GM19438 (cell line): Measurements from ENCODE around the gene MINPP1.
A peak's percentile ranks its signal among the peaks of the same experiment; 100 is the strongest.

Experiments
- ATAC-seq: cut with Tn5 transposase; IDR thresholded peaks from one replicate; pipeline ENCODE4 v1.9.1; 2021; ENCODE audit warnings: low read depth; ENCODE audit not compliant: unreplicated experiment

Gene MINPP1

DNA sequence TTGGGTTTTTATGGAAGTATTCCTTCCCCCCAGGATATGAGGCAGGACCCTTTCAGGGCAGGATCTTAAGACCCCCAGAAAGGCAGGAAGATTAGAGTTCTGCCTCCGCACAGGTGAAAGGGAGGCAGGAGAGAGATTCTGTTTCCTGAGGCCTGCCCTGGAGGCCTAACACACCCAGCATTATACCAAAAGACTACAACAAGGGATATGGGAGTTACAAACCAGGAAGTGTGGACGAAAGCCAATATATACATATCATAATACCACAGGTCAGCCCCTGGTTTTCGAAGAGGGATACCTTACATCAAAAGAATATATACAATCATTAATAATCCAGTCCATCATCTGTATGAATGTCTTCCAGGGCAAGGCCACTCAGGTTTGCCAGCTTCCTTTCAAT, 14.2 kb downstream of the MINPP1 start:
- no peak for ATAC-seq

DNA sequence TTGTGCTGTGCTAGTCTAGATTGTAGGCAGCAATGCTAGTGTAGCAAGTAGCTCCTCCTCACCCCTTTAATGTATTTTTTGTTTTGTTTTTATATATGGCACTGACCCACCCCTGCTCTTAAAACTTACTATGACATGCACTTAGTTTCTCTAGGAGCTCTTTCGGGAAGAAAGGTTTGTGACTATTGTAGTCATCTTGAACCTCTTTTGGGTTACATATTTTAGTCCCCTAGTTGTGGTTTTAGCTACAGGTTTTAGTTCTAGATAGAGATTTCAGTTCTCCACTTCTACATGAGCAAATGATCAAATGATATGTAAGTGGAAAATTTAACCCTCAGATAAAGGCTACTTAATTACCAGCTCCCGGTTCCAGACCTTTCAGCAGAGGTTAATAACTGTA, 14.9 kb downstream of the MINPP1 start:
- ATAC-seq = no peak

DNA sequence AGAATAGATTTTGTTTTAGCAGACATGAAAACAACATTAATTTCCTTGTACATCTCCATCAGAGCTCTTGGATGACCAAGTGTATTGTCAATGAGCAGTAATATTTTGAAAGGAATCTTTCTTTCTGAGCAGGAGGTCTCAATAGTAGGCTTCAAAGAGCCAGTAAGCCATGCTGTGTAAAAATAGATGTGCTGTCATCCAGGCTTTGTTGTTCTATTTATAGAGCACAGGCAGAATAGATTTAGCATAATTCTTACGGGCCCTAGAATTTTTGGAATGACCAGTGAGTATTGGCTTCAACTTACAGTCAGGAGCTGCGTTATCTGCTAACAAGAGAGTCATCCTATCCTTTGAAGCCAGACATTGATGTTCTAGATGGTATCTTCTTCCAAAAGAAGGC, 19.0 kb downstream of the MINPP1 start:
- no peak for ATAC-seq

DNA sequence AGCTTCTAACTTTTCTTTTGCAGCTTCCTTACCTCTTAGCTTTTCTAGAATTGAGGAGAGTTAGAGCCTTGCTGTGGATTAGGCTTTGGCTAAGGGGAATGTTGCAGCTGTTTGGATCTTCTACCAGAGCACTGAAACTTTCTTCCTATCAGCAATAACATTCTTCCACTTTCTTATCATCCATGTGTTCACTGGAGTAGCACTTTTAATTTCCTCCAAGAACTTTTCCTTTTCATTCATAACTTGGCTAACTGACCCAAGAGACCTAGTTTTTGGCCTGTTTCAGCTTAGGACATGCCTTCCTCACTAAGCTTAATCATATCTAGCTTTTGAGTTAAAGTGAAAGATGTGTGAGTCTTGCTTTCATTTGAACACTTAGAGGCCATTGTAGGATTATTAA, 19.6 kb downstream of the MINPP1 start:
- no peak for ATAC-seq

DNA sequence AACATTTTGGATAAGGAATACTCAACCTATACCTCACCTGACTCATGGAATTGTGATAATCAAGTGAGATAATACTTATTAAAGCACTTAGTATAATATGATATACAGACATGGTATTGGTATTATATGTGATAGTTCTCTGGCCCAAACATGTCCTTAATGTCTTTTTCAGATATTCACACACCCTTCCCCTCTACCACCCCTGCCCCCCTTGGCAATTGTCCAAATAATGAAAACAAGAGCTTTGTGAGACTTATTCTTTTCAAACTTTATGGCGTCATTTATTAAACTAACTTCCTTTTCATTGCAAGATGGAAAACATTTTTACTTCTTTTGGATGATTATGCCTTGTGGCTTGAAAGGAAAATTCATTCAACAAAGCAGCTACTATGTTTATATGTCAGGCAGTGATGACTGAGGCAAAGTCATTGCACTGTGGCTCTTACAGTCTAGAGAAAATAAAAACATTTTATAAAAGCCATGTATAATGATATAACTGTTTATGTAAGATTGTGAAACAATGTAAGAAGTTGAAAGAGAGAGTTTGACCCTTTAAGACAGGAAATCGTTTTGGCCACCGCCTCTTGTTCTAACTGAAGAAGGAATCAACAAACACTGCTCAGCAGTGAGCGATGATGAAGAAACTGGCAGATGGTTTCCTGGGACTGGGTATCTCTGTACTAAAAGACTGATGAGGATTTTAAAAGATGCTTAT, 27.4 kb downstream of the MINPP1 start:
- no peak for ATAC-seq

DNA sequence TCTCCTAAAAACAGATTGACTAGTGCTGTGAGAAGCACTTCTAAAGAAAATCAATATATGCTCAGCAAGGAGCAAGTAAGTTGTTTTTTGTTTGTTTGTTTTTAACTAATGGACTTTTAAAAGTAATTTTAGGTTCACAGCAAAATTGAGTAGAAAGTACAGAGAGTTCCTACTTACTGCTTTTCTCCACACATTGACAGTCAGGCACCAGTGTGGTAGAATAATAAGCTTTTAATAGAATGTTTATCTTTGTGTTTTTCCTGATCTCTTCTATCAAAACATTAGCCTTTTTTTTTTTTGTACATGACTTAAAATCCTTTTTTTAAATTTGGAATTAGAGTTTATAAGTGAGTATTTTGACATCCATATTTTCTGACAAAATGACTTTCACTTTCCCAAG, 28.0 kb downstream of the MINPP1 start:
- ATAC-seq = no peak

DNA sequence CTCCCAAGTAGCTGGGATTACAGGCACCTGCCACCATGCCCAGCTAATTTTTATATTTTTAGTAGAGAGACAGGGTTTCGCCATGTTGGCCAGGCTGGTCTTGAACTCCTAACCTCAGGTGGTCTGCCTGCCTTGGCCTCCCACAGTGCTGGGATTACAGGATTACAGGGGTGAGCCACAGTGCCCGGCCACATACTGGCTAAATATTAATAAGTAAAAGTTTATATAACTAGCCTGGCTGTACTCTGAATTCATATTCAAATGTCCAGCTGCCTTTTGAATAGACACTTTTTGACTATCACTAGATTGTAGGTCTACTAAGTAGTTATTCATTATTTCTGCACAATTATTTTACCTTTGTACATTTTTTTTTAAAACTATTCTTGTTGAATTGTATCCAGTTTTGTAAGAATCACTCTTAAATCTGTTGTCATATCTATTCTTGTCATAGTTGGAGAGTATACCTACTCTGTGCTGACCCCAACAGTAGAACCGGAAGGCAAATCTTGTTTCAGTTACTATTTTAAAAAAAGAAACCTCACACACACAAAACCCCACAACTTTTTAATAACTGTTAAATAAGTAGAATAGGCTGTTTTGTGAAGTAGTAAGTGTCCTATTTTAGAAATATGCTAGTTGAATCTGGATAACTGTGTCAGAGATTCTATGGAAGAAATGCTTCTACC, 29.6 kb downstream of the MINPP1 start:
- ATAC-seq = peak; percentile 86

DNA sequence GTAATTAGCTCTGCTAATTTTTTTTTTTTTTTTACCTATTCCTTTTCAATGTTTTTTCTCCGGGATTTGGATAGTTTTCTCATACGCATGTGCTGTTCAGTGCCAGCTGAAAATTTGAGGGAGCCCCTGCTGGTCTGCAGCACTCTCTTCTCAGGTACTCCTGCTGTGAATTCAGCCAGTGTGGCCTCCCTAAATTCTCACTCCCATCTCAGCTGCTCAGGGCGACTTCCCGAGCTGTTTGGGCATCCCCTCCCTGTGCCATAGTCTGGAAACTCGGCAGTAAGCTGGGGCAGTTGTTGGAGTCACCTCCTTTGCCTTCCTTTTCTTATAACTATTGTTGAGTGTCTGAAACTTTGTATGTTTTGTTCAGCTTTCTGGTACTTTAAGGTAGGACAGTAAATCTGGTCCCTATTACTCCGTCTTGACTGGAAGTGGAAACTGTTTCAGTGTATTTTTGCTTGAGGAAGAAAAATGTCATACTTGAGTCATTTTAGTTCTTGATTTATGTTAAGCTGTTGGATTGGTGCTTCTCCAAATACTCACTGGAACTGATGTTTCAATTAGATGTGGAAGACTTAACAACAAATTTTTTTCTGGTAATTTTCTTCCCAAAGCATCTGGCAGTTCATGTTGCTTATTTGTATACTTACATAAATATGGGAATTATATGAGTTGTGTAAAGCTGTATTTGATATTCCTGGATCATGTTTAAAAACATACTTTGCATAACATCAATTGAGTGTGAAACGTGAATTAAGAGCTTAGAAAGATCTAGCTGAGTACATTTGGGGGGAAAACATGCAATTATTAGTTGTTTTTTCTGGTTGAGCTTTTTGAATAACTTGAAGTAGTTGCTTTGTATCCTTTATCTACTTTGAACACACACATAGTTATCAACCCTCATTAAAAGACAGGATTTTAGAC, 33.7 kb downstream of the MINPP1 start:
- ATAC-seq = no peak

DNA sequence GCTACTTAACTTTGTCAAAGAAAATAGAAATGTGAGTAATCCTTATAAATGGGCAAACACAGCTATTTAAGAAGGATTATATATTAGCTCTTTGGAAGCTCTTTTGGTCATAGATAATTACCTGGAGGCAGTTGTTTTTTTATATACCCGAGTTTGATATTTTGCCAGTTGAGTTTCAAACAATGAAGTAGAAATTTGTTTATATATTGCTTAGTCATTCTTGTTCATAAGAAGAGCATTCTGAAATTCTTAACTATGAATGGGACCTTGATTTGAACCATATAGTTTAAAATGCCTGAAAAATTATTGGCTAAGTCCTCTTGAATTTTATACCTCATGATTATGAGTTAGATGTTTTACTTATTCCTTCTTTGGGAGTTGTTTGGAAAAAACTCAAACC, 36.4 kb downstream of the MINPP1 start:
- no peak for ATAC-seq

DNA sequence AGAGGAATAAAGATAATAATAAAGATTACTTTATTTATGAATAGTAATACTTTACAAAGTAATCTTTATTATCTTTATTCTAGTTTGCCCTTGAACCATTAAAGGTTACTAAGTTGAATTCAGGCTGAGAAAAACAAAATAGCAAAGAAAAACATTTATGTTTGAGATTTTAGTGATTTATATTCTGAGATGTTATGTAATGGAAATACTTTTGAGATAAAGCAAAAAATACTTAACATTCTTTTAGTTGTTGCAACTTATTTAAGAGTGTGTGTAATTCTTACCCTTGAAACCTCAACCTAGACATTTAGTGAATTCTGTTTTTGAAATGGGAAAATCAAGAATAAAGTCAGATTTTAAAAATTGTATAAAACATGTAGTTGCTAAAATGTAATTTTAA, 40.0 kb downstream of the MINPP1 start:
- no peak for ATAC-seq

DNA sequence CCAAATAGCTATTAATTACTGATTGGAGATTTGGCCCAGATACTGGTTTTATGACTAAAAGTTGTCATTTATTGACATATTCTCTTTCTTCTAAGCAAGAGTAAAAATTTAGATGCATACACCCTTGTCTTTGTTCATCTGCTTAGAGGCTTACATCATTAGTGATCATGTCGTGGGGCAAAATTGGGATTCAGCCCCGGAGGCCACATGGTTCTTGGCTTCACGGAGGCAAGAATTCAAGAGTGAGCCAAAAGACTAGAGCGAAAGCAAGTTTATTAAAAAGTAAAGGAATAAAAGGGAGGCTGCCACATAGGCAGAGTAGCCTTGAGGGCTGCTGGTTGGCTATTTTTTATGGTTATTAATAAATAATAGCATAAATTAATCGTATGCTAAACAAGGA, 41.1 kb downstream of the MINPP1 start:
- ATAC-seq = no peak

DNA sequence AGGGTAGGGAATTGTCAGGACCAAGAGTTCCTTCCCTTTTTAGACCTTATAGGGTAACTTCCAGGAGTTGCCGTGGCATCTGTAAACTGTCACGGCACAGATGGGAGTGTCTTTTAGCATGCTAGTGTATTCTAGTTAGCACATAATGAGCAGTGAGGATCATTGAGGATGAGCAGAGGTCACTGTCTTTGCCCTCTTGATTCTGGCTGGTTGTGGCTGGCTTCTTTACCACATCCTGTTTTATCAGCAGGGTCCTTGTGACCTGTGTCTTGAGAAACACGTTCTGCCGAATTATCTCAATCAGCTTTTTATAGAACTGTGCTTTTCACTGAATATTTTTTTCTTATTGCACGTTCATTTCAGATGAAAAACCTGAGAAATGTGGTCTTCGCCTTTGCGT, 41.5 kb downstream of the MINPP1 start:
- no peak for ATAC-seq

DNA sequence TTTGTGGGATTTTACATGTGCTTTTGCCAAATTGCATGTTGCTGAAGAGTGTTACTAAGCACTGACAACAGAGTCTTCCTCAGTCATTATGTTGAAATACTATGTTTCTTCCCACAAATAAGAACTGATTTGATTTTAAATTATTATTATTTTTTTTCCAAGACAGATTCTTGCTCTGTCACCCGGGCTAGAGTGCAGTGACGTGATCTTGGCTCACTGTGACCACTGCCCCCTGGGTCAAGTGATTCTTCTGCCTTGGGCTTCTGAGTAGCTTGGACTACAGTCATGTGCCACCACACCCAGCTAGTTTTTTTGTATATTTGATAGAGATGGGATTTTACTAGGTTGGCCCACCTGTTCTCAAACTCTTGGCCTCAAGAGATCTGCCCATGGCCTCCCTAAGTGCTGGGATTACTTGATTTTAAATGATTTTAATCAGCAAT, 42.3 kb downstream of the MINPP1 start:
- ATAC-seq = no peak

DNA sequence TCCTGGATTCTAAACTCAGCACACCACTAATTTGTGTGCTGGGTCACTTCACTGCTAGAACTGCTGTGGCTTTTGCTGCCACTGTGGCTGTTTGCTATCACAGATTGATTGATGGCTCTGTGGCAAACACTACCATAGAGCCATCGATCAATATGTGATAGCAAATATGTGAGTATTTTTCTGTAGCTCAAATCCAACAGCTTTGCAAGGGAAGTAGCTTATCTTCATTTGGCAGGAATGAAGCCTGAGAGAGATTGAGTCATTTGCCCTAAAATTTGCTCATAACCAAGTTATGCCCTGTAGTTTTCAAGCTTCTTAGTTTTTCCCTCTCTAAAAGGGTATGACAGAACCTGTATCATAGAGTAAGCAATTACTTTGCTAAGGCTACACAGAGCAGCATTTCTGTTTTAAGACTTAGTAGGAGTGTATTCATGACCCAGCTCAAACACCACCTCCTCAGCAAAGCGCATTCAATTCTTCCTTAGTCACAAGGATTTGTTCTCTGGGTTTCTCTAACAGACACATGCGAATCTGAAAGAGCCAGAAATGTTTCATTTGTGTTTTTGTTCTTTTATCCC, 43.1 kb downstream of the MINPP1 start:
- no peak for ATAC-seq

DNA sequence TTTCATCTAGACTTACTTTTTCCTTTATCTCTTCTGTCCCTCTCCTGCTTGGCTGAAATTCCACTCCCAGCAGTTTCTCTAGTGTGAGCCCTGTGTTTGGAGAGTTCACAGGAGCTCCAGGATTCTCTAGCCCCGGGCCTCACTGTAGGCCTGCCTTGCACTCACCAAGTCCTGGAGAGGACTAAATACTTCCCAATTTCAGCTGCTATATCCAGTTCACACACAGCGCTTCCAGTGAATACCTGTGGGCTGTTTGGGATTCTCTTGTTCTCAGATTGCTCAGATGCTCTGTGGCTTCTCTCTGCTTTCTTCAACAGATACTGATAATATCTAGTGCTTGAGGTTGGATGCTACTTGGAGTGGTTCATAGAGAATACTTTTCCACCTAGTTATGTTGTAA, 46.0 kb downstream of the MINPP1 start:
- no peak for ATAC-seq

DNA sequence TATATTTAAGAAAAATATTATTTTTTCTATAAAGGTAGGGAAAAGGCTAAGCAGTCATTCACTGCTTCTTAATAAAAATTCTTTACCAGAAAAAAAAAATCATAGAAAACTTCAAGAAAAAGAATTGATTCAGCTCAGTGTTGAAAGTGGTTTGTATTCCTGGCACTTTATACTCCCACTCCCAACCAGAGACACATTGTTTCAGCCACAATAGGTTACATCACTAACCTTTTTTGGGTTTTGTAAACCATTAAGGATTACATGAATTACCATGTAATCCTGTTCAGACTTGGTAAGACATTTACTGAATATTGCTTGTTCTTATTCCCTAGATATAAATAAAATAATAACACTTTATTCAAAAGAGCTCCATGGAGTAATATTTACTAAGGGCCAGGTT, 46.6 kb downstream of the MINPP1 start:
- no peak for ATAC-seq

DNA sequence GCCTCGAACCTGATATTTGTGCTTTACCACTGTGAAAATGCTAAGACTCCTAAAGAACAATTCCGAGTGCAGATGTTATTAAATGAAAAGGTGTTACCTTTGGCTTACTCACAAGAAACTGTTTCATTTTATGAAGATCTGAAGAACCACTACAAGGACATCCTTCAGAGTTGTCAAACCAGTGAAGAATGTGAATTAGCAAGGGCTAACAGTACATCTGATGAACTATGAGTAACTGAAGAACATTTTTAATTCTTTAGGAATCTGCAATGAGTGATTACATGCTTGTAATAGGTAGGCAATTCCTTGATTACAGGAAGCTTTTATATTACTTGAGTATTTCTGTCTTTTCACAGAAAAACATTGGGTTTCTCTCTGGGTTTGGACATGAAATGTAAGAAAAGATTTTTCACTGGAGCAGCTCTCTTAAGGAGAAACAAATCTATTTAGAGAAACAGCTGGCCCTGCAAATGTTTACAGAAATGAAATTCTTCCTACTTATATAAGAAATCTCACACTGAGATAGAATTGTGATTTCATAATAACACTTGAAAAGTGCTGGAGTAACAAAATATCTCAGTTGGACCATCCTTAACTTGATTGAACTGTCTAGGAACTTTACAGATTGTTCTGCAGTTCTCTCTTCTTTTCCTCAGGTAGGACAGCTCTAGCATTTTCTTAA, 47.7 kb downstream of the MINPP1 start:
- ATAC-seq = no peak

DNA sequence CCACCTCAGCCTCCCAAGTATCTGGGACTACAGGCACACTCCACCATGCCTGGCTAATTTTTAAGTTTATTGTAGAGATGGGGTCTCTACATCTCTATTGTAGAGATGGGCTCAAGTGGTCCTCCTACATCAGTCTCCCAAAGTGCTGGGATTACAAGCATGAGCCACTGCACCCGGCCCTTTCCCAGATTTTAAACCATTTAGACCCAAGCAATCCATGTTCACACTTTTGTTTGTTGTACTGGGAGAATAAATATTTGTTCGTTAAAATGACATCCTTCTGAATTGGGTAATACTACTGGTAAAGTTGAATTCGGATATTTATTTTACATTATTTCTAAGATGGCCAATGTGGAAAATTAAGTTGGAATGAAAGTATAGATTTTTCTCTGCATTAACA, 52.7 kb downstream of the MINPP1 start:
- no peak for ATAC-seq

DNA sequence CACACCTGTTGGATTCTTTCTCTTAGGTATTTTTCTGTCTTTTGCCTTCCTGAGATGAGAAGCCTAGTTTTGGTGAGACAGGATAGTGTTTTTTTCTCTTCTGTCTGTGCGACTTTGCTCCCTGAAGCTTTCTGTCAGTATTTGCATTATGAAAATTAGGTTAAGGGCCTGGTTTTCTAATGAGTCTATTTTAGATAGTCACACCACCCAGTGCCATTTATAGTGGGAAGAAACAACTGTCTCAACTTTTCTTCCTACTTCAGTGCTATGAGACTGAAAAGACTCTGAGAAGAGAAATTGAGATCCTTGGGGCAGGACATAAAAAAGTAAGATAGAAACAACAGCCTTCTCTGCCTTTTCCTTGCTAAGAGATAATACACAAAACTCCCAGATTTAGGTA, 53.6 kb downstream of the MINPP1 start:
- no peak for ATAC-seq

DNA sequence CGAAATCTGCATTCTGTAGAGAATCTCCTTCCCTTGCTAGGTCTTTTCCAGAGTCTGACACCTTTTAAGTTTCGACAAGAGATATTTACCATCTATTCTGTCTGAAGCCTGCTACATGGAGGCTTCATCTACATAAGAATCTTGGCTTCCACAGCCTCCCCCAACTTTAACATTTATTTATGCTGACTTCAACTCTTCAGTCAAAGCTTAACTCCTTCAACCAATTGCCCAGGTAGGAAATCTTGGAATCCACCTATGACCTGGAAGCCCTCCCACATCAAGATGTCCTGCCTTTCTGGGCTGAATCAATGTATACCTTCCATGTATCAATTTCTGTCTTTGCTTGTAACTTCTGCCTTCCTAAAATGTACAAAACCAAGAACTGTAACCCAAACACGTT, 54.7 kb downstream of the MINPP1 start:
- no peak for ATAC-seq
